HUDEP-2 (cell line): ENCODE results near the gene METTL9.

Experiments used
- DNase-seq, 76 experiments: peaks; one replicate each; lab custom pipeline; 2025; ENCODE audit not compliant: unreplicated experiment in 76 of 76; lab: John Stamatoyannopoulos, UW

METTL9 gene

GRCh38 chr16:21703156-21703555 lies 103.8 kb downstream of the METTL9 start:
- no peak for DNase-seq

GRCh38 chr16:21703589-21704174 lies 104.3 kb downstream of the METTL9 start:
- DNase-seq = no peak

GRCh38 chr16:21704266-21704665 lies 104.9 kb downstream of the METTL9 start:
- DNase-seq = no peak

- DNase-seq = no peak
Observed at GRCh38 chr16:21704733-21705132, 105.4 kb downstream of the METTL9 start.
